Measurements from ENCODE around the gene ARF1. TPM values are rescaled to one million over a fixed set of nuclear protein-coding genes. Genes with fewer than 3 reads are reported as not detected.

Gene ARF1
- total RNA-seq, 4 donors from 2014 or later: 284 to 385 (median 362) TPM

DNA sequence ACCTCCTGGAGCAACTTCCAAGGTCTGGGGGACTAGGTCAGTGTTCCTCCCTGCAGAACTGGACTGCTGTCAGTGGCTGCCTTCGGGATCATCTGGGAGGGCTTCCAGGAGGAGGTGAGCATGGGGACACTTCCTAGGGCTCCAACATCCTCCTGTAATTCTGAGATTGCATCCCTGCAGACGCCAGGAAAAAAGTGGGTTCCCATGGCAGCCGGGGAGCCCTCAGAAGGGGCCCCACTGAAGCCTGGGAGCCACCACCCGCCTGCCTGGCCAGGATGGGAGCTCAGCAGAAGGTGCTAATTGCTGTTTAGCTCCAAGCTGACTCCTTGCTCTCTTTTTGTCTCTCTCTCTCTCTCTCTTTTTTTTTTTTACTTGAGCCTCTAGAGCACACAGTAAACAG, 16.1 kb upstream of the ARF1 start:
- TF ChIP-seq POLR2AphosphoS5 (IDR thresholded peaks at IDR 0.05) (no peak), POLR2A (IDR thresholded peaks at IDR 0.05) (no peak), EP300 (IDR thresholded peaks at IDR 0.05) (no peak)
- TF ChIP-seq, protein P1, sequence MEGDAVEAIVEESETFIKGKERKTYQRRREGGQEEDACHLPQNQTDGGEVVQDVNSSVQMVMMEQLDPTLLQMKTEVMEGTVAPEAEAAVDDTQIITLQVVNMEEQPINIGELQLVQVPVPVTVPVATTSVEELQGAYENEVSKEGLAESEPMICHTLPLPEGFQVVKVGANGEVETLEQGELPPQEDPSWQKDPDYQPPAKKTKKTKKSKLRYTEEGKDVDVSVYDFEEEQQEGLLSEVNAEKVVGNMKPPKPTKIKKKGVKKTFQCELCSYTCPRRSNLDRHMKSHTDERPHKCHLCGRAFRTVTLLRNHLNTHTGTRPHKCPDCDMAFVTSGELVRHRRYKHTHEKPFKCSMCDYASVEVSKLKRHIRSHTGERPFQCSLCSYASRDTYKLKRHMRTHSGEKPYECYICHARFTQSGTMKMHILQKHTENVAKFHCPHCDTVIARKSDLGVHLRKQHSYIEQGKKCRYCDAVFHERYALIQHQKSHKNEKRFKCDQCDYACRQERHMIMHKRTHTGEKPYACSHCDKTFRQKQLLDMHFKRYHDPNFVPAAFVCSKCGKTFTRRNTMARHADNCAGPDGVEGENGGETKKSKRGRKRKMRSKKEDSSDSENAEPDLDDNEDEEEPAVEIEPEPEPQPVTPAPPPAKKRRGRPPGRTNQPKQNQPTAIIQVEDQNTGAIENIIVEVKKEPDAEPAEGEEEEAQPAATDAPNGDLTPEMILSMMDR (IDR thresholded peaks at IDR 0.05): no peak
- Histone ChIP-seq H3K27ac (no peak overlapping the region), H3K9me3 (no peaks in the 10 kb centered on the region), H3K4me1 (no peaks in the 10 kb centered on the region), H3K36me3 (no peaks in the 10 kb centered on the region), H3K4me3 (no peak overlapping the region), H3K27me3 (peaks cover 71% of the 10 kb centered on the region)
- peak in 1 of 2 donors; percentile 41 for DNase-seq (ENCODE audit: low spot score in 2 of 2)
- WGBS: 10% methylated on average over 3 of the region's 4 CpGs

DNA sequence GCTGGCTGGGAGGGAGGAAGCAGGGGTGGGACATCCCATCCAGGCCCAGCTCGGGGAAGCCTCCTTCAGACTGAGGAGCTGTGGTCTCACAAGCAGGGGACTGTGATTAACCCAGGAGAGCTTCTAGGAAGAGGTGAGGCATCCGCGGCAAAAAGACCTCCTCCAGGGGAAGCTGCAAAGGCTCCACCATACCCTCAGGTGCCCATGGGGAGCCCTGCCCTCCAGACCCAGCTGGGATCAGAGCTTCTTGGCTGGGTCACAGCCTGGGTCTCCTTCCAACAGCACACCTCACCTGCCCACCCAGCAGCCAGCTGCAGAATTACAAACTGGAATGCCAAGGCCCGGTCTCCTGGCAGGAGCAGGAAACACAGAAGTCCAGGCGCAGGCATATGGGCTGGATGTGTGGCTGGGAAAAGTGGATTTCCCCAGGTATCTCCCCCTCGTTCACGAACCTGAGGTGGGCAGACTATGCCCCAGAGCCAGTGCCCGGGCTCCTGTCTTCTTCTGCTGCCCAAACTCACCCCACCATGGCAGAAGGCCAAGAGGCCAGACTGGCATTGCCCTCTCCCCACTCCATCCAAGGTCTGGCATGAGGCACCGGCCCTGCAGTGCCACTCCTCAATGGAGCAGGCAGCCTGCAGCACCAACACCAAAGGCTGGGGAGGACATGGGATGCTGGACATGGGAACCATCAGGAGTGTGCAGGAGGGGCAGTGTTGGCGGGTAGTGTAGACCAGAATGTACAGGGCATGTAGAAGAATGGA, 15.4 kb upstream of the ARF1 start:
- DNase-seq (ENCODE audit: low spot score in 2 of 2): peak; percentile 51 to 65
- Histone ChIP-seq H3K9me3 (no peaks in the 10 kb centered on the region), H3K4me3 (no peak overlapping the region), H3K27ac (no peak overlapping the region), H3K4me1 (no peaks in the 10 kb centered on the region), H3K36me3 (no peaks in the 10 kb centered on the region), H3K27me3 (peaks cover 64% of the 10 kb centered on the region)
- 48% methylated on average over 6 of the region's 10 CpGs for WGBS
- TF ChIP-seq EP300 (IDR thresholded peaks at IDR 0.05) (no peak), POLR2AphosphoS5 (IDR thresholded peaks at IDR 0.05) (no peak), POLR2A (IDR thresholded peaks at IDR 0.05) (no peak)
- TF ChIP-seq, protein P1 (IDR thresholded peaks at IDR 0.05): no peak

DNA sequence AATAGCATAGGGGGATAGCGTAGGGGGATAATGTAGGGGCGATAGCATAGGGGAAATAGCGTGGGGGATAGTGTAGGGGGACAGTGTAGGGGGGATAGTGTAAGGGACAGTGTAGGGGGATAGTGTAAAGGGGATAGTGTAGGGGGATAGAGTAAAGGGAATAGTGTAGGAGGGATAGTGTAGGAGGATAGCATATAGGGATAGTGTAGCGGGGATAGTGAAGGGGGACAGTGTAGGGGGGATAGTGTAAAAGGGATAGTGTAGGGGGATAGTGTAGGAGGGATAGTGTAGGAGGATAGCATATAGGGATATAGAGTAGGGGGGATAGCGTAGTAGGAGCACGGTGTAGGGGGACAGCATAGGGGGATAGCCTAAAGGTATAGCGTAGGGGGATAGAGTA, 14.1 kb upstream of the ARF1 start:
- no peak for DNase-seq (ENCODE audit: low spot score in 2 of 2)
- 74% methylated on average over 7 of the region's 7 CpGs for WGBS
- H3K36me3 ChIP-seq: no peaks in the 10 kb centered on the region
- no peak overlapping the region for H3K4me3 ChIP-seq
- H3K4me1 ChIP-seq: no peaks in the 10 kb centered on the region
- H3K27me3 ChIP-seq: peaks cover 51% of the 10 kb centered on the region
- TF ChIP-seq EP300 (IDR thresholded peaks at IDR 0.05): no peak
- TF ChIP-seq POLR2A (IDR thresholded peaks at IDR 0.05): no peak
- no peak for TF ChIP-seq POLR2AphosphoS5 (IDR thresholded peaks at IDR 0.05)
- TF ChIP-seq, protein P1 (IDR thresholded peaks at IDR 0.05): no peak
- no peaks in the 10 kb centered on the region for H3K9me3 ChIP-seq
- no peak overlapping the region for H3K27ac ChIP-seq

DNA sequence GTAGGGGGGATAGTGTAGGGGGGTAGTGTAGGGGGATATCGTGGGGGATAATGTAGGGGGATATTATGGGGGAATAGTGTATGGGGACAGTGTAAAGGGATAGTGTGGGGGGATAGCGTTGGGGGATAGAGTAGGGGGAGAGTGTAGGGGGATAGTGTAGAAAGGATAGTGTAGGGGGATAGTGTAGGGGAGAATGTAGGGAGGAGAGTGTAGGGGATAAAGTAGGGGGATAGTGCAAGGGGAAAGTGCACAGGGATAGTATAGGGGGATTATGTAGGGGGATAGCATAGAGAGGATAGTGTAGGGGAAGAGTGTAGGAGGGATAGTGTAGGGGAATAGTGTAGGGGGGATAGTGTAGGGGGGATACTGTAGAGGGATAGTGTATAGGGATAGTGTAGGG, 12.3 kb upstream of the ARF1 start:
- WGBS: 62% methylated on average over 2 of the region's 2 CpGs
- no peak overlapping the region for H3K4me3 ChIP-seq
- TF ChIP-seq, protein P1 (IDR thresholded peaks at IDR 0.05): no peak
- TF ChIP-seq POLR2AphosphoS5 (IDR thresholded peaks at IDR 0.05) (no peak), EP300 (IDR thresholded peaks at IDR 0.05) (no peak), POLR2A (IDR thresholded peaks at IDR 0.05) (no peak)
- no peaks in the 10 kb centered on the region for H3K36me3 ChIP-seq
- H3K27me3 ChIP-seq: peaks cover 35% of the 10 kb centered on the region
- DNase-seq (ENCODE audit: low spot score in 2 of 2): no peak
- H3K27ac ChIP-seq: no peak overlapping the region
- no peaks in the 10 kb centered on the region for H3K9me3 ChIP-seq
- H3K4me1 ChIP-seq: no peaks in the 10 kb centered on the region

DNA sequence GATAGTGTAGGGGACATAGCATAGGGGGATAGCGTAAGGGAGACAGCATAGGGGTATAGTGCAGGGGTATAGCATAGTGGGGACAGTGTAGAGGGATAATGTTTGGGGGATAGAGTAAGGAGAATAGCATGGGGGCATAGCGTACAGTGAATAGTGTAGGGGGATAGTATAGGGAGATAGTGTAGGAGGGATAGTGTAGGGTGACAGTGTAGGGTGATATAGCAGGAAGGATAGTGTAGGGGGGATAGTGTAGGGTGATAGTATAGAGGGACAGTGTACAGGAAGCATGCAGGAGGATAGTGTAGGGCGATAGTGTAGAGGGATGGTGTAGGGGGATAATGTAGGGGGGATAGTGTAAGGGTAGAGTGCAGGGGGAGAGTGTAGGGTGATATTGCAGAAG, 11.7 kb upstream of the ARF1 start:
- Histone ChIP-seq H3K27me3 (peaks cover 28% of the 10 kb centered on the region), H3K36me3 (no peaks in the 10 kb centered on the region), H3K9me3 (no peaks in the 10 kb centered on the region), H3K4me3 (no peak overlapping the region), H3K4me1 (no peaks in the 10 kb centered on the region), H3K27ac (no peak overlapping the region)
- no peak for DNase-seq (ENCODE audit: low spot score in 2 of 2)
- WGBS: 72% methylated on average over 3 of the region's 3 CpGs
- TF ChIP-seq EP300 (IDR thresholded peaks at IDR 0.05) (no peak), POLR2AphosphoS5 (IDR thresholded peaks at IDR 0.05) (no peak), POLR2A (IDR thresholded peaks at IDR 0.05) (no peak)
- TF ChIP-seq, protein P1 (IDR thresholded peaks at IDR 0.05): no peak

Measured in suprapubic skin (tissue), 4 donors.